Activated naive CD4-positive, alpha-beta T cell treated with Interleukin-2 at 50 U/mL for 16 hours (primary cell): ENCODE measurements around the gene SERAC1.
"Not testable (repeated sequence)": the region's sequence is repeated elsewhere in the genome, so short reads cannot be mapped to it uniquely, and the experiment has no call there.

Source experiments
- DNase-seq: peaks from one replicate; pipeline ENCODE4 v3.0.0-alpha.2; 2020

Gene SERAC1

GRCh38 chr6:158174024-158174423 is 6.0 kb upstream of the SERAC1 start:
- DNase-seq, result no peak

DNA sequence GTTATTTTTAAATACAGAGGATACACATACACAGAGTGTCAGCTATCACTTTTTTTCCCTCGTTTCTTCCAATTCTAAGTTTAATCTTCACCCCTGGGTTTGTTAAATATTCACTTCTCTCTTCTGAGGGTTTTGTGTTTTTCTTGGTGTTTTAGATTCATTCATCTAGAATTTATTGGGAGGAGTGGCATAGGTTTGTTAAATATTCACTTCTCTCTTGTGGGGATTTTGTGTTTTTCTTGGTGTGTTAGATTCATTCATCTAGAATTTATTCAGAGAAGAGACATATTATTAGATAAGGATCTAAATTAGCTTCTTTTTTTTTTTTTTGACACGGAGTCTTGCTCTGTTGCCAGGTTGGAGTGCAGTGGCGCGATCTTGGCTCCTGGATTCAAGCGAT is 3.9 kb upstream of the SERAC1 start:
- DNase-seq, result no peak

- DNase-seq, result no peak
Observed at GRCh38 chr6:158170656-158171081, 2.6 kb upstream of the SERAC1 start.

GRCh38 chr6:158169634-158170033 is 1.6 kb upstream of the SERAC1 start:
- not testable (repeated sequence) for DNase-seq

GRCh38 chr6:158165919-158166416 is 2.1 kb downstream of the SERAC1 start:
- DNase-seq, result no peak

GRCh38 chr6:158164579-158165170 is 3.4 kb downstream of the SERAC1 start:
- DNase-seq, result no peak

DNA sequence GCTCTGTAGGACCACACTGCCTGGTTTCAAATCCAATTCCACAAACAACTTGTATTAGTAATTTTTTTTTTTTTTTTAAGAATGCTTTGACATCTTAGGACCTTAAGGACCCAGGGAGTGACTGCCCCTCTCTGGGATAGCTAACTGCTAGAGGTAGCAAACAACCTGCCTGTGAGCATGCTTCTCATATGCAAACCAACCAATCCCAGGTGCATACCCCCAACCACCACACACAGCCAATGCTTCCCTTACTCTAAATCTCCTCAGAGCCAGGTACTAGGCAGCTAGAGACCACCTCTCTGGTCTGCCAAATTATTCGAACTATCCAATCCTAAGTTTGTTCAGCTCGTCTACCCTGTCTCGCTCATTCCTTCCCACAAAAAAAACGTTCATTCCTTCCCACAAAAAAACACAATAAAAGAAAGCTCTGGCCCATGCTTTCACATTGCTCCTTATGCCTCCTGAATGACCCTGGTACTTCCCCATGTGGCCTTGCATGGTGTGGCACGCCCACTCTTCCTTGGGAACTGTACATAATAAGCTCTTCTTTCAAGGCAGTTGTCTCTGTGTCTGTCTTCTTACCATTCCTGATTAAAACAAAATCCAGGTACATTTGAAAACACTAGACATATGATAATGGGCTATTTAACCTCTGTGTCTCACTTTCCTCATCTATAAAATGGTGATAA is 6.4 kb downstream of the SERAC1 start:
- no peak for DNase-seq

GRCh38 chr6:158160932-158161539 is 7.0 kb downstream of the SERAC1 start:
- DNase-seq, result no peak

- DNase-seq, result no peak
Observed at GRCh38 chr6:158158748-158159147, 9.3 kb downstream of the SERAC1 start.

- DNase-seq, result no peak
Observed at GRCh38 chr6:158158123-158158522, 9.9 kb downstream of the SERAC1 start.

GRCh38 chr6:158157064-158157764 is 10.8 kb downstream of the SERAC1 start:
- DNase-seq, result no peak

- DNase-seq, result no peak
Observed at GRCh38 chr6:158154816-158155215, 13.2 kb downstream of the SERAC1 start.

- DNase-seq, result no peak
Observed at GRCh38 chr6:158153576-158153975, 14.5 kb downstream of the SERAC1 start.

DNA sequence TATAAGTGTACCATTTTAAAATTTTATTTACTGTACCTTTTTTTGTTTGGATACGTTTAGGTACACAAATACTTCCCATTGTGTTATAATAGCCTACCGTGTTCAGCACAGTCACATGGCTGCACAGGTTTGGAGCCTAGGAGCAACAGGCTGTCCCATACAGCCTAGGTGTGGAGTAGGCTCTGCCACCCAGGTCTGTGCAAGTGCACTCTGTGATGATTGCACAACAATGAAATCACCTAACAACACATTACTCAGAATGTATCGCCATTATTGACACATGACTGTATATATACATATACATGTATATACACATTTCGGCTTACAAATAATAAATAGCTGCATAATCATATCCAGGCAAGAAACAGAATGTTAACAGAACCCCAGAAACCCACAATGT is 15.4 kb downstream of the SERAC1 start:
- no peak for DNase-seq

DNA sequence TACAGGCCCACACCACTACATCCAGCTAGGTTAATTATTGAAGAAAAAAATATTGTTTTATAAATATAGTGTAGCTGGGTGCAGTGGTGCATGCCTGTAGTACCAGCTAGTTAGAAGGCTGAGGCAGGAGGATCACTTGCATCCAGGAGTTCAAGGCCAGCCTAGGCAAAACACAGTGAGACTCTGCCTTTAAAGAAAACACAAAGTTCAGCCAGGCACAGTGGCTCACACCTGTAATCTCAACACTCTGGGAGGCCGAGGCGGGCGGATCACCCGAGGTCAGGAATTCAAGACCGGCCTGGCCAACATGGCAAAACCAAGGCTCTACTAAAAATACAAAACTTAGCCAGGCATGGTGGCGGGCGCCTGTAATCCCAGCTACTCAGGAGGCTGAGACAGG is 16.0 kb downstream of the SERAC1 start:
- not testable (repeated sequence) for DNase-seq

DNA sequence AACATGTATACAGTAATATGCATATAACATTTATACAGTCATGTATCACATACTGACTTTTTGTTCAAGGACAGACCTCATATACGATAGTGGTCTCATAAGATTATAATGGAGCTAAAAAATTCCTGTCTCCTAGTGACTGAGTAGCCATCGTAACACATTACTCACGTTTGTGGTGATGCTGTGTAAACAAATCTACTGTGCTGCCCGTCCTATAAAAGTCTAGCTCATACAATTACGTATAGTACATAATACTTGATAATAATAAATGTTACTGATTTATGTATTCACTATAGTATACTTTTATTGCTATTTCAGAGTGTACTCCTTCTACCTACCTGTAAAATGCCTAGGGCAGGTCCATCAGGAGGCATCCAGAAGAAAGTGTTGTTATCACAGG is 17.4 kb downstream of the SERAC1 start:
- no peak for DNase-seq

DNA sequence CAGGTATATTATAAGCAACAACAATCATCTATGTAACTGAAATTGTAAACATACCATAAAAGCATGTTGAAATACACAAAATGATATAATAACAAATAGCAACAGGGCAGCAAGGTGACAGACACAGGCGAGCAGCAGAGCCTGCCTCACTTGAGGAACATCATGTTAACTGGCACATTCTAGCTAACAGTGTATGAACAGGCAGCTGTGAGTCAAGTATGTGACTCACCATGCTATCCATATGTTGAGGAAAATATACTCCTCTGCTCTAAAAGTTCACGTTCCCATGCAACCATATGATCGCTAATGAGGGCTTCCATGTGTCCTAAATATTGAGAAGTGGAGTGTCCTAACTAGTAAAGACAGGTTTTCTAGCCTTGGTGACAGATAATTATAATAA is 18.4 kb downstream of the SERAC1 start:
- no peak for DNase-seq

DNA sequence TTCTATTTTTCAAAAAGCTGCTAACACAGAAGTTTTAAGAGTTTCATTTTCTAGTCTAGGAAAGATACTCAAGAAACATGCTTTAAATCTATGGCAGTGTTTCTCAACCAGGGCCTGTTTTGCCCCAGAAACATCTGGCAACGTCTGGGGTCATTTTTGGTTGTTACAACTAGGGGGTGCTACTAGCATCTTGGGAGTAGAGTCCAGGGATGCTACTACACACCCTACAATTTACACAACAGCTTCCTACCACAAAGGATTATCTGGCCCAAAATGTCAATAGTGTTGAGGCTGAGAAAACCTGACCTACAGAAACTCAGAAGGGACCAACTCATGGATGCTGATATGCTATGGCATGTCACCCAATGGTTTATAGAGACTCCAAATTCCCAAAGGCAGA is 24.4 kb downstream of the SERAC1 start:
- DNase-seq, result no peak

- no peak for DNase-seq
Observed at GRCh38 chr6:158142789-158143188, 25.3 kb downstream of the SERAC1 start.

DNA sequence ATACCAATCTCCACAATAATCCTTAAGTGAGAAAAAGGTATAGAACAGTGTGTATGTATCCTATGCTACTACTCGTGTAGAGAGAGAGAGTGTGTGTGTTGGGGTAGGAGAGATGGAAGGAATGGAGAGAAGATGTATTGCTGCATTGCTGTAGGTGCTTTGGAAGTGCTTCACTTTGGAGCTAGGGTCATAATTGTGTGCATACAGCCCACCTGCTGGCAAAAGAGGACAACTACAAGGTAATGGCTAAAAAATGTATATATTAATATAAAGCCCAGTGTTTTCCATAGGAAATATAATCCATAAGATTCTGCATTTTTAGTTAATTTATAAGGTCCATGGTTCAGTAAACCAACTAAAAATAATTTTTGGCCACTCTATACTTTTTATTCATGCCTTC is 36.1 kb downstream of the SERAC1 start:
- no peak for DNase-seq

DNA sequence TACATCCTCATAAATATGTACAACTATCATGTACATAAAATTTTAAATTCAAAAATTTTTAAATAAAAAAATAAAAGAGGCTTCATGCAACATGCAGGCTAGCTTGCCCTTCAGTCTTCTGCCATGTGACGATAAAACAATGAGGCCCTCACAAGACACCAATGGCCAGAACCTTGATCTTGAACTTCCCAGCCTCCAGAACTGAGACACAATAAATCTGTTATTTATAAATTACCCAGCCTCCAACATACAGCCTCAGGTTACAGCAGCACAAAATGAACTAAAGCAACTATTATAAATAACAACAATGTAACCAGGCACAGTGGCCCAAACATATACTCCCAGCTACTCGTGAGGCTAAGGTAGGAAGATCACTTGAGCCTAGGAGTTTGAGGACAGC is 42.8 kb downstream of the SERAC1 start:
- no peak for DNase-seq

DNA sequence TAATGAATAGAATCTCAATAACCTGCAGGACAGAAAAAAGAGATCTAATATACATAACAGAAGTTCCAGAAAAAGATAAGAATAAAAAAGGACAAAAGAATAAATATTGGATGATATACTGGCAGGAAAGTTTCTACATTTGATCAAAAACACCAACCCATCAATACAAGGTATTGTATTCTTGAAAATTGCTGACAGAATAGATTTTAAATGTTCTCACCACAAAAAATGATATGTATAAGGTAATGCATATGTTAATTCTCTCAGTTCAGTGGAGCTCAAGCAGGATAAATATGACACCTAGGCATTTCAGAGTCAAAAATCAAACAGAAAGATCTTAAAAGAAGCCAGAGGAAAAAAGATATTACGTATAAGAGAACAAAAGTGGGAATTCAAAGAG is 43.8 kb downstream of the SERAC1 start:
- DNase-seq, result no peak

DNA sequence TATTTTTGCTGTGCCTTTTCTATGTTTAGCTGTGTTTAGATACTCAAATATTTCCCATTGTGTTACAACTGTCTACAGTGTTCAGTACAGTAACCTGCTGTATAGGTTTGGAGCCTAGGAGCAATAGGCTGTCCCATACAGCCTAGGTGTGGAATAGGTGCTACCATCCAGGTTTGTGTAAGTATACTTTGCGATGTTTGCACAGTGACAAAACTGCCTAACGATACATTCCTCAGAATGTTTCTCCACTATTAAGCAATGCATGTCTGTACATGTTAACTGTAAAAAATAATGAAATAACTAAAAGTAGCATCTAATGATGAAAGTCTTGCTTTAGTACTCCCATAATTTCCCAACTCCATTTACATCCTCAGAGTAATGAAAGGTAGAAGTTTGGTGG is 46.0 kb downstream of the SERAC1 start:
- DNase-seq, result no peak

DNA sequence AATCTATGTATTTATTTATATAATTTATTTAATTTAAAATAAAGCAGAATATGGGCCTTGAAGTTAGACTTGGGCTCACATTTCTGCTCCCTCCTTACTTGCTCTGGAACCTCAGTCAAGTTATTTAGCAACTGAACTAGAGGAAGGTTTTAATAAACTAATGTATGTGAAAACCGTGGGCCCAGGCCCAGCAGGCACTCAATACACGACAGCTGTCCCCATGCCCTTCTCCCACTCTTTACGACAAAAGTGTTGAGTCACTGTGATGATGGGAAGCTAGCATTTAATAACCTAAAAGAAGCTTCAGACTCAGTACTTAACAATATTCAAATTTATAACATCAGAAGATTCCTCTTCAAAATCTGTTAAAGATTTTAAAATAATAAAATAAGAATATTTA is 46.7 kb downstream of the SERAC1 start:
- no peak for DNase-seq
